Loucy (cell line): Measurements from ENCODE around the gene PDIA4.

Experiments used
- CTCF ChIP-seq: fragments of 200-600 bp; sonication (generic); conservative IDR thresholded peaks from 2 replicates; pipeline ENCODE4 v1.5.1; 2014; ENCODE audit warnings: mild to moderate bottlenecking, antibody characterized with exemption, low read length
- EZH2phosphoT487 ChIP-seq: fragments of 200-600 bp; IDR thresholded peaks from 2 replicates; pipeline ENCODE4 v1.6.1; 2018; ENCODE audit warnings: antibody characterized with exemption, mild to moderate bottlenecking, moderate library complexity, borderline replicate concordance

- no peak for TF ChIP-seq EZH2phosphoT487
- no peak for TF ChIP-seq CTCF
These were observed 3.1 kb upstream of the PDIA4 start for GRCh38 chr7:149031353-149031910.
